Activated naive CD4-positive, alpha-beta T cell treated with anti-CD3 and anti-CD28 coated beads, Interleukin-2, amount 50 U/mL, for 24 hours (primary cell): ENCODE data around the gene RGS12.

Source experiments
- H3K27ac Mint-ChIP-seq: one replicate; pipeline ENCODE4 v1.8.0; 2021; ENCODE audit warnings: mild to moderate bottlenecking, mixed read lengths
- H3K27me3 Mint-ChIP-seq: one replicate; pipeline ENCODE4 v1.8.0; 2021; ENCODE audit warnings: mixed read lengths
- H3K36me3 Mint-ChIP-seq: one replicate; pipeline ENCODE4 v1.8.0; 2021; ENCODE audit warnings: mixed read lengths
- H3K4me1 Mint-ChIP-seq: one replicate; pipeline ENCODE4 v1.8.0; 2021; ENCODE audit warnings: mixed read lengths
- H3K4me3 Mint-ChIP-seq: one replicate; pipeline ENCODE4 v1.8.0; 2021; ENCODE audit warnings: mild to moderate bottlenecking, mixed read lengths
- H3K9me3 Mint-ChIP-seq: one replicate; pipeline ENCODE4 v1.8.0; 2021; ENCODE audit warnings: mixed read lengths

The RGS12 gene

GRCh38 chr4:3336382-3337356, 43.8 kb downstream of the RGS12 start:
- Mint-ChIP-seq H3K4me3 (no peak overlapping the region), H3K27ac (peak overlapping the region; percentile 19), H3K27me3 (no peaks in the 10 kb centered on the region), H3K9me3 (no peaks in the 10 kb centered on the region), H3K36me3 (peaks cover 2% of the 10 kb centered on the region), H3K4me1 (peaks cover 6% of the 10 kb centered on the region)

- H3K9me3 Mint-ChIP-seq: no peaks in the 10 kb centered on the region
- H3K4me1 Mint-ChIP-seq: peaks cover 12% of the 10 kb centered on the region
- H3K27ac Mint-ChIP-seq: no peak overlapping the region
- peaks cover 2% of the 10 kb centered on the region for H3K36me3 Mint-ChIP-seq
- no peak overlapping the region for H3K4me3 Mint-ChIP-seq
- no peaks in the 10 kb centered on the region for H3K27me3 Mint-ChIP-seq
These were observed 44.5 kb downstream of the RGS12 start for GRCh38 chr4:3337357-3337732.

GRCh38 chr4:3337811-3338210, 45.0 kb downstream of the RGS12 start:
- H3K27ac Mint-ChIP-seq: no peak overlapping the region
- peaks cover 2% of the 10 kb centered on the region for H3K36me3 Mint-ChIP-seq
- no peaks in the 10 kb centered on the region for H3K27me3 Mint-ChIP-seq
- H3K4me3 Mint-ChIP-seq: no peak overlapping the region
- H3K9me3 Mint-ChIP-seq: no peaks in the 10 kb centered on the region
- H3K4me1 Mint-ChIP-seq: peaks cover 17% of the 10 kb centered on the region

GRCh38 chr4:3338321-3338838, 45.6 kb downstream of the RGS12 start:
- peaks cover 20% of the 10 kb centered on the region for H3K4me1 Mint-ChIP-seq
- H3K9me3 Mint-ChIP-seq: no peaks in the 10 kb centered on the region
- no peak overlapping the region for H3K4me3 Mint-ChIP-seq
- no peak overlapping the region for H3K27ac Mint-ChIP-seq
- H3K36me3 Mint-ChIP-seq: peaks cover 2% of the 10 kb centered on the region
- H3K27me3 Mint-ChIP-seq: no peaks in the 10 kb centered on the region

GRCh38 chr4:3338976-3339531, 46.2 kb downstream of the RGS12 start:
- H3K4me3 Mint-ChIP-seq: no peak overlapping the region
- H3K9me3 Mint-ChIP-seq: no peaks in the 10 kb centered on the region
- H3K27ac Mint-ChIP-seq: no peak overlapping the region
- peaks cover 20% of the 10 kb centered on the region for H3K4me1 Mint-ChIP-seq
- no peaks in the 10 kb centered on the region for H3K27me3 Mint-ChIP-seq
- H3K36me3 Mint-ChIP-seq: peaks cover 2% of the 10 kb centered on the region

GRCh38 chr4:3339577-3339976, 46.8 kb downstream of the RGS12 start:
- Mint-ChIP-seq H3K9me3 (no peaks in the 10 kb centered on the region), H3K36me3 (peaks cover 2% of the 10 kb centered on the region)

GRCh38 chr4:3340038-3340699, 47.3 kb downstream of the RGS12 start:
- Mint-ChIP-seq H3K4me3 (no peak overlapping the region), H3K4me1 (peaks cover 20% of the 10 kb centered on the region), H3K9me3 (no peaks in the 10 kb centered on the region), H3K36me3 (peaks cover 2% of the 10 kb centered on the region), H3K27ac (no peak overlapping the region), H3K27me3 (no peaks in the 10 kb centered on the region)

More at GRCh38 chr4:3339577-3339976, 46.8 kb downstream of the RGS12 start:
- no peak overlapping the region for H3K27ac Mint-ChIP-seq
- H3K27me3 Mint-ChIP-seq: no peaks in the 10 kb centered on the region
- no peak overlapping the region for H3K4me3 Mint-ChIP-seq
- H3K4me1 Mint-ChIP-seq: peaks cover 20% of the 10 kb centered on the region

GRCh38 chr4:3340700-3341083, 47.9 kb downstream of the RGS12 start:
- H3K4me3 Mint-ChIP-seq: no peak overlapping the region
- H3K4me1 Mint-ChIP-seq: peaks cover 23% of the 10 kb centered on the region
- H3K27ac Mint-ChIP-seq: no peak overlapping the region
- H3K36me3 Mint-ChIP-seq: peaks cover 2% of the 10 kb centered on the region
- no peaks in the 10 kb centered on the region for H3K9me3 Mint-ChIP-seq
- H3K27me3 Mint-ChIP-seq: no peaks in the 10 kb centered on the region

- Mint-ChIP-seq H3K27ac (no peak overlapping the region), H3K4me3 (no peak overlapping the region), H3K4me1 (peaks cover 33% of the 10 kb centered on the region), H3K27me3 (no peaks in the 10 kb centered on the region), H3K36me3 (no peaks in the 10 kb centered on the region), H3K9me3 (no peaks in the 10 kb centered on the region)
These were observed 48.9 kb downstream of the RGS12 start for GRCh38 chr4:3341760-3342159.

- Mint-ChIP-seq H3K36me3 (no peaks in the 10 kb centered on the region), H3K27ac (no peak overlapping the region), H3K9me3 (no peaks in the 10 kb centered on the region), H3K4me3 (no peak overlapping the region), H3K4me1 (peaks cover 34% of the 10 kb centered on the region), H3K27me3 (no peaks in the 10 kb centered on the region)
These were observed 49.5 kb downstream of the RGS12 start for GRCh38 chr4:3342182-3342854.
